Stimulated activated memory B cell treated with anti-CD40 and anti-IgM and Interleukin-4, amounts not matched to agents 10 μg/mL and 1 μg/mL and 100 μg/mL, for 72 hours (primary cell): ENCODE measurements around the gene ATRIP.

Source experiments
- ATAC-seq: fragments of 150-1000 bp; cut with Tn5 transposase; 2 replicates; pipeline ENCODE4 v1.10.0; 2021
- H3K27ac Mint-ChIP-seq: one replicate; pipeline ENCODE4 v1.8.0; 2022; ENCODE audit warnings: mild to moderate bottlenecking, mixed read lengths
- H3K27me3 Mint-ChIP-seq: one replicate; pipeline ENCODE4 v1.8.0; 2022; ENCODE audit warnings: mixed read lengths
- H3K36me3 Mint-ChIP-seq: one replicate; pipeline ENCODE4 v1.8.0; 2022; ENCODE audit warnings: mixed read lengths
- H3K4me1 Mint-ChIP-seq: one replicate; pipeline ENCODE4 v1.8.0; 2022; ENCODE audit warnings: mixed read lengths
- H3K4me3 Mint-ChIP-seq: one replicate; pipeline ENCODE4 v1.8.0; 2022; ENCODE audit warnings: mild to moderate bottlenecking, moderate library complexity, mixed read lengths
- H3K9me3 Mint-ChIP-seq: one replicate; pipeline ENCODE4 v1.8.0; 2022; ENCODE audit warnings: mixed read lengths

Gene ATRIP

GRCh38 chr3:48416091-48416505, 30.4 kb upstream of the ATRIP start:
- Mint-ChIP-seq H3K4me3 (no peak overlapping the region), H3K27ac (no peak overlapping the region), H3K4me1 (no peaks in the 10 kb centered on the region), H3K27me3 (peaks cover 12% of the 10 kb centered on the region), H3K9me3 (no peaks in the 10 kb centered on the region), H3K36me3 (no peaks in the 10 kb centered on the region)
- ATAC-seq, result no peak

DNA sequence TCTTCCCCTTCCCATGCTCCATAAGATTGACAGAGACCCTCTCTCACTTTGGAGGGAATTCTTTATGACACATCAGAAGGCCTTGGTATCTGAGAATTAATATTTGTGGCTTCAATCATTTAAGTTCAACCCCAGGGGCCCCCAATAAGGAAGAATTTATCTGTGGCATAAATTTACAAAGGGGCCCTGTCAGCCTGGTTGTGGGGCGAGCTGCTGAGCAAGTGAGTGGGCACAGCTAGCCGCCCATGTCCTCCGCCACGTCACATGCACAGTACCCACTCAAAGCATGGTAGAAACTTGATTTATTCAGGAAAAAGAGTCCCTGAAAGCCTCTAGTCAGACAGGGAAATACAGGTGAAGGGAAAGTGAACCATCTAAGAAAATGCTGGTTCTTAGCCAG, 30.0 kb upstream of the ATRIP start:
- Mint-ChIP-seq H3K9me3 (no peaks in the 10 kb centered on the region), H3K36me3 (no peaks in the 10 kb centered on the region), H3K27me3 (peaks cover 11% of the 10 kb centered on the region), H3K27ac (no peak overlapping the region), H3K4me3 (no peak overlapping the region), H3K4me1 (no peaks in the 10 kb centered on the region)
- no peak for ATAC-seq

DNA sequence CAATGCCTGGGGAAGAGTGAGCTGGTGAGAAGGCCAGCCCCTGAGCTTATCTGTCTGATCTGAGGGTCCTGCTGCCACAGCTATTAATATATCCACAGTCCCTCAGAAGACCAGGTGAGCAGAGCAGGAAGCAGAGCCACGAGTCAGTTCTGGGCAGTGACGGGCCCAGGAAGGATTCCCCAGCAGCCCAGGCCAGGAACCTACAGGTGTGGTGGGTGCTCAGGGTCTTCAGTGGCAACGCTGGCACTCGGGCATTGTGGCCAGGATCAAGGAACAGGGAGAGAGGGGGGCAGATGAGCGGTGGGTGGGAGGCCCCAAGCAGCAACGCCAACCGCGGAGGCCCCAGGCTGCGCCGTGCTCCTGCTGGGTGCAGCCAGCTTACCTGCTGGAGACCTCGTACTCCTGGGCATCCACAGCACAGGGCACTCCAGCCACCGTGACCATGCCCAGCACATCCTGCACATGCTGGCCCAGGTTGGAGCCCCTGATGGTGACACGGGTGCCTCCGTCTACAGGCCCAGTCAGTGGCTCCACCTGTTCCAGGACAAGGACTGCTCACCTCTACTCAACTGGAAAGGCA, 28.9 kb upstream of the ATRIP start:
- H3K27ac Mint-ChIP-seq, result no peak overlapping the region
- peaks cover 11% of the 10 kb centered on the region for H3K27me3 Mint-ChIP-seq
- no peaks in the 10 kb centered on the region for H3K4me1 Mint-ChIP-seq
- H3K9me3 Mint-ChIP-seq, result no peaks in the 10 kb centered on the region
- H3K36me3 Mint-ChIP-seq, result no peaks in the 10 kb centered on the region
- no peak for ATAC-seq
- no peak overlapping the region for H3K4me3 Mint-ChIP-seq

DNA sequence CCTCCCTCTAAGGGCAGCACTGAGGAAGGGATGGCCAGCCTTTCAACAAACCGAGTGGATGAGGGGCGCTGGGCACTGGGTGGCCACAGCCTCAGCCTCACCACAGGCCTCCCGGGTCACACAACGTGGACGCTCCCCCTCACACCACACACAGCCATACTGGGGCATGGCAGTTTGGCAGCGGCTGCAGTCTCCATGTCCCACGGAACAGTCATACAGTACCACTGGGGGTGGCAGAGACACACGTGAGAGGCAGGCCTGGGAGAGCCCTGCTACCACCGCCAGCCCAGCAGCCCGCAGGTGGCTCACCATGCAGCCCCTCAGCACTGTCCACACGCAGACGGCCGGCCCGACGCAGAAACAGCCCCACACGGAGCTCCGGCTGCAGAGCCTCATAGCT, 28.4 kb upstream of the ATRIP start:
- Mint-ChIP-seq H3K36me3 (no peaks in the 10 kb centered on the region), H3K9me3 (no peaks in the 10 kb centered on the region), H3K4me1 (peaks cover 5% of the 10 kb centered on the region), H3K27ac (no peak overlapping the region), H3K4me3 (no peak overlapping the region), H3K27me3 (peaks cover 16% of the 10 kb centered on the region)
- ATAC-seq, result no peak

DNA sequence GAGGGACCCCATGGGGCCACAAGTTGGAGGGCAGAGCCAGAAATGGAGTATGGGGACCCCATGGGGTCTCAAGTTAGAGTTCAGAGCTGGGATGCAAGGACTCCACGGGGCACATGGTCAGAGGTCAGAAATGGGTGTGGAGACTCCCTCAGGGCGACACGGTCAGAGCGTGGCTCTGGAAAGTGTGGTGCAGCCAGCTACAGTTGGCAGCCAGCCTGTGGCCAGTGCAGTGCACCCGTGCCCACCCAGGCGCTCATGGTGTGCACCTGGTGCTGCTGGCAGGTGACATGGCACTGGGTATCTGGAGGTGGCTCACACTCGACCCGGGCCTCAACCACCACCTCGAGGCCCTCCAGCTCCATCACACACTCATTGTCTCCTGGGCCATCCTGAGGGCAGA, 27.9 kb upstream of the ATRIP start:
- Mint-ChIP-seq H3K27ac (no peak overlapping the region), H3K9me3 (no peaks in the 10 kb centered on the region), H3K4me1 (peaks cover 7% of the 10 kb centered on the region), H3K4me3 (no peak overlapping the region), H3K36me3 (no peaks in the 10 kb centered on the region), H3K27me3 (peaks cover 20% of the 10 kb centered on the region)
- no peak for ATAC-seq

GRCh38 chr3:48419149-48419548, 27.4 kb upstream of the ATRIP start:
- Mint-ChIP-seq H3K9me3 (no peaks in the 10 kb centered on the region), H3K36me3 (no peaks in the 10 kb centered on the region), H3K4me1 (peaks cover 7% of the 10 kb centered on the region), H3K4me3 (no peak overlapping the region), H3K27me3 (peaks cover 20% of the 10 kb centered on the region), H3K27ac (no peak overlapping the region)
- ATAC-seq, result no peak

DNA sequence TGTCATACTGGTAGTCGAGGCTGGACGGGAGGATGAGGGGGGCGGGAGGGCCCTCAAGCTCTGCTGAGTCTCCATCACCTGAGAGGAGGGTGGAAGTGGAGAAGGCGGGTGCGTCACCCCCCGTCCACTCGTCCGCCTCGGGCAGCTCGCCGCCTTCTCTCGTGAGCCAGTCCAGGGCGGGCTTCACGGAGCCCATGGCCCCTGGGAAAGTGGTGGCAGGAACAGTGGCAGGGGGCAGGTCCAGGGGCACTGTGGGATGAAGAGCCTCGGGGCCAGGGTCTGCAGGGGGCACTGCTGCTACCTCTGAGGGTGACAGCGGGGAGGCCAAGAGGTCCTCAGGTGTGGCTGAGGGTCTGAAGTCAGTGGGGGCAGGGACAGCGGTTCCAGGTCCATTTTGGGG, 26.9 kb upstream of the ATRIP start:
- ATAC-seq, result no peak
- no peak overlapping the region for H3K27ac Mint-ChIP-seq
- peaks cover 23% of the 10 kb centered on the region for H3K27me3 Mint-ChIP-seq
- no peaks in the 10 kb centered on the region for H3K9me3 Mint-ChIP-seq
- H3K4me1 Mint-ChIP-seq, result peaks cover 7% of the 10 kb centered on the region
- H3K36me3 Mint-ChIP-seq, result no peaks in the 10 kb centered on the region
- H3K4me3 Mint-ChIP-seq, result no peak overlapping the region

GRCh38 chr3:48420561-48420960, 26.0 kb upstream of the ATRIP start:
- Mint-ChIP-seq H3K4me1 (peaks cover 7% of the 10 kb centered on the region), H3K27me3 (peaks cover 29% of the 10 kb centered on the region), H3K9me3 (no peaks in the 10 kb centered on the region), H3K27ac (no peak overlapping the region), H3K4me3 (no peak overlapping the region), H3K36me3 (no peaks in the 10 kb centered on the region)
- no peak for ATAC-seq

DNA sequence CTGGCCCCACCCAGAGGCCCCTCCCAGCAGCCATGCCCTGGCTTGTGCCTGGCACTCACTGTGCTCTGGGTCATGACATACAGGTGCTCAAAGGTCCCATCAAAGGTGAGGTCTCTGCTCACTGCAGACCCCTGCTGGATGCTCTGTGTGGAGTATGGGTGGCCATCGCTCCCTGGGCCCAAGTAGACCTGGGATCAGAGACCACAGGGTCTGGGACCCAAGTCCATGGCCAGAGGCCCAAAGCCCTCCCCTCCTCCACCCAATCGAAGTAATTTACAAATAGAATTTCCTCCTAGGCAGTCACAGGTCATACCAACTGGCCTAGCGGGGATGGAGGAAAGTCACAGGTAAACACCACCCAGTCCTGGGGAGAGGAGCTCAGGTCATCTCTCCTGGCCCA, 24.3 kb upstream of the ATRIP start:
- Mint-ChIP-seq H3K27me3 (peaks cover 33% of the 10 kb centered on the region), H3K4me1 (peaks cover 7% of the 10 kb centered on the region), H3K27ac (no peak overlapping the region), H3K4me3 (no peak overlapping the region), H3K9me3 (no peaks in the 10 kb centered on the region), H3K36me3 (no peaks in the 10 kb centered on the region)
- no peak for ATAC-seq

DNA sequence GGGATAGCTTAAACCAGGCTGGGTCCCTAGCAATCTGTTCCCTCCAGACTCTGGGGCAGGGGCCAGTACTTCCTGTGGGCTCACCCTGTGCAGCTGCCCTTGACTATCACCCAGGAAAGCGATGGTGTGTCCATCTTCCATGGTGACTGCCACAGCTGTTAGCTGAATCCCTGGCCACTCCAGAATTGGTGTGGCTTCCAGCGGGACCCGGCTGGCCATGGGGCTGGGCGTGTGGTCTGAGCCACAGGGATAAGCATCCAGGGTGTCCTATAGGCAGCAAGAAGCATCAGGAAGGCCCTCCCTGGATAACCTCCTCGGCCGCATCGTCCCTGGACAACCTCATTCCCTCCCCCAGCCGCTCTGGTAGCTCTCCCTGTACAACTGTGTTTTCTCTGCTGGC, 23.9 kb upstream of the ATRIP start:
- Mint-ChIP-seq H3K36me3 (no peaks in the 10 kb centered on the region), H3K27me3 (peaks cover 34% of the 10 kb centered on the region), H3K27ac (no peak overlapping the region), H3K4me3 (no peak overlapping the region), H3K9me3 (no peaks in the 10 kb centered on the region), H3K4me1 (peaks cover 7% of the 10 kb centered on the region)
- no peak for ATAC-seq

DNA sequence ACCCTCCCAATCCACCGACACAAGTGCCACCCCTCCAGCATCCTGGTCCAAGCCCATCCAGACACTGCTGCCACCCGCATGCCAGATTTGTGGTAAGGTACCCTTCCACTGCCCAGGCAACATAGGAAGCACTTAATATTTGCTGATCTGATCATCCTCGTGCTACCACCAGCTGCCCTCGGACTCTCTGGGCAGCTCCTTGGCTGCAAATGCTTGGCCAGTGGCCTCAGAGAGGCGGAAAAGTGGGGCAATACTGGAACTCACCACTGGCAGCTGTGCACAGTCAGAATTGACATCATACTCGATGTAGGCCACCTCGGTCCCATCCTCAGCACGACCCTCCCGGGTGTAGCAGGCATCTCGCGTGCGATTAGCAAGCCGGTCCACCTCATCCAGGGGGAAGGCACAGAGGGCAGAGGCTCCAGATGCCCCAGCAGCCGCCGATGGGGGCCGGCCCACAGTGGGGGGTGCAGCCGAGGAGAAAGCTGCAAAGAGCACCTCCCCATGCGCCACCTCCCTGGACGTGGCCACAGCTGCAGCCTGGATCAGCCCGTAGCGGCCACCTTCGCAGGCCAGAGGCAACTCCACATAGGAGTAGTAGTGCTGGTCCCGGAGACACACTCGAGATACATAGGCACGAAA, 23.2 kb upstream of the ATRIP start:
- H3K9me3 Mint-ChIP-seq, result no peaks in the 10 kb centered on the region
- no peak overlapping the region for H3K4me3 Mint-ChIP-seq
- peaks cover 7% of the 10 kb centered on the region for H3K4me1 Mint-ChIP-seq
- H3K27me3 Mint-ChIP-seq, result peaks cover 34% of the 10 kb centered on the region
- no peaks in the 10 kb centered on the region for H3K36me3 Mint-ChIP-seq
- no peak overlapping the region for H3K27ac Mint-ChIP-seq
- no peak for ATAC-seq

- Mint-ChIP-seq H3K27ac (no peak overlapping the region), H3K9me3 (no peaks in the 10 kb centered on the region), H3K36me3 (no peaks in the 10 kb centered on the region), H3K4me1 (peaks cover 7% of the 10 kb centered on the region), H3K27me3 (peaks cover 36% of the 10 kb centered on the region), H3K4me3 (no peak overlapping the region)
- no peak for ATAC-seq
Observed at GRCh38 chr3:48423883-48424695, 22.4 kb upstream of the ATRIP start.

DNA sequence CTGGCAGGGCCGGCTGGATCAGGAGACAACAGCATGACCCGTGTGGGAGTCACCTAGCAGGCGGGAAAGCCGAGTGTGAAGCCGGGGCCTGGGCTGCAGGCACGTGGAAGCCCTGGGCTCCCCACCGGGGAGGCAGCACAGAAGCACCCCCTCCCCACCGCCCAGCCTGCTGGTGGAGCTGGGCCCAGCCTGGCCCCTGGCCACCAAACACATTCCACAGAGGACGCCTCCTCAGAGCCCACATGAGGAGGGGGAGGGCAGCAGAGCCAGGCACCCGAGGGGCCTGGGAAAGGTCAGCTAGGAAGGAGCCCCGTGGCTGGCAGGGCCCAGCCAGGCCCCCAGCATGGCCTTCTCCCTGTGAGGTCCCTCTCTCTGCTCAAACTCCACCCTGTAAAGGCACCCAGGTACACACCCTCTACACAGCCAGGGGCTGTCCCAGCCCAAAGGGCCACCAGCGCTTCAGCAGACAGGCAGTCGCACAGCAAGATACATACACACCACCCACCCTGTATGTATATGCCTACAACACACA, 21.2 kb upstream of the ATRIP start:
- H3K4me3 Mint-ChIP-seq, result no peak overlapping the region
- no peaks in the 10 kb centered on the region for H3K9me3 Mint-ChIP-seq
- peaks cover 42% of the 10 kb centered on the region for H3K27me3 Mint-ChIP-seq
- no peak for ATAC-seq
- H3K36me3 Mint-ChIP-seq, result no peaks in the 10 kb centered on the region
- no peak overlapping the region for H3K27ac Mint-ChIP-seq
- peaks cover 14% of the 10 kb centered on the region for H3K4me1 Mint-ChIP-seq

DNA sequence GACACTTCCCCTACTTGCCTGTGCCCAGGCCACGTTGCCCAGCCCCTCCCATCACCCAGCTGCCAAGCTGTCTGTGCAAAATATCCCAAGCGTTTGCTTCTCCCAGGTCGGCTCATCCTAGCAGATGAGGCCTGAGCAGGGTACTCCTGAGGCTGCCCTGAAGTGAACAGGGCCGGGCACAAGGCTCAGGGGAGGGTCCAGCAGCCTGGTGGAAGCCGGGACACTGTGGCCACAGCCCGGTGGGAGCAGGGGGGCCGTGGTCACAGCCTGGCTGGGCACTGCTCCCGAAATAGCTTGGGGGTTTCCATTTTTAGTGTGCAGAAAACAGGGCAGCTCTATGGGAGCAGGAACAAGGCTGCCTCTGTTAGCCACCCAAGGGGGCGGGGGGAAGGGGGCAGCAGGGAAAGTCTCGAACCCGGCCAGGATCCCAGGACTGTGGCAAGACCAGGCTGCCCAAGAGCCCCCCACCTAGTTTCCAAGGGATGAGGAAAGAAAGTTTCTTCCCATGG, 20.1 kb upstream of the ATRIP start:
- ATAC-seq, result no peak
- H3K4me1 Mint-ChIP-seq, result peaks cover 16% of the 10 kb centered on the region
- H3K36me3 Mint-ChIP-seq, result peaks cover 1% of the 10 kb centered on the region
- peaks cover 44% of the 10 kb centered on the region for H3K27me3 Mint-ChIP-seq
- H3K9me3 Mint-ChIP-seq, result no peaks in the 10 kb centered on the region
- H3K27ac Mint-ChIP-seq, result no peak overlapping the region
- H3K4me3 Mint-ChIP-seq, result no peak overlapping the region

- no peak for ATAC-seq
- H3K27ac Mint-ChIP-seq, result no peak overlapping the region
- H3K4me3 Mint-ChIP-seq, result no peak overlapping the region
- no peaks in the 10 kb centered on the region for H3K9me3 Mint-ChIP-seq
- peaks cover 16% of the 10 kb centered on the region for H3K4me1 Mint-ChIP-seq
- peaks cover 7% of the 10 kb centered on the region for H3K36me3 Mint-ChIP-seq
- H3K27me3 Mint-ChIP-seq, result peaks cover 44% of the 10 kb centered on the region
Observed at GRCh38 chr3:48426944-48427629, 19.4 kb upstream of the ATRIP start.
